Panc1 (cell line): Measurements from ENCODE around the gene AP3S2.

Source experiments
- POLR2AphosphoS5 ChIP-seq: IDR thresholded peaks from 2 replicates; pipeline ENCODE4 v1.6.1; 2012; ENCODE audit warnings: mild to moderate bottlenecking, low read depth, low read length, moderate library complexity
- SIN3A ChIP-seq: IDR thresholded peaks from 2 replicates; pipeline ENCODE4 v1.6.1; 2012; ENCODE audit warnings: low read depth, mild to moderate bottlenecking, low read length, moderate library complexity, borderline replicate concordance; ENCODE audit not compliant: insufficient read depth
- TF ChIP-seq, protein P1 (sequence below): fragments of 450-650 bp; IDR thresholded peaks from 2 replicates; pipeline ENCODE4 v1.5.1; 2017; ENCODE audit warnings: mild to moderate bottlenecking

DNA sequence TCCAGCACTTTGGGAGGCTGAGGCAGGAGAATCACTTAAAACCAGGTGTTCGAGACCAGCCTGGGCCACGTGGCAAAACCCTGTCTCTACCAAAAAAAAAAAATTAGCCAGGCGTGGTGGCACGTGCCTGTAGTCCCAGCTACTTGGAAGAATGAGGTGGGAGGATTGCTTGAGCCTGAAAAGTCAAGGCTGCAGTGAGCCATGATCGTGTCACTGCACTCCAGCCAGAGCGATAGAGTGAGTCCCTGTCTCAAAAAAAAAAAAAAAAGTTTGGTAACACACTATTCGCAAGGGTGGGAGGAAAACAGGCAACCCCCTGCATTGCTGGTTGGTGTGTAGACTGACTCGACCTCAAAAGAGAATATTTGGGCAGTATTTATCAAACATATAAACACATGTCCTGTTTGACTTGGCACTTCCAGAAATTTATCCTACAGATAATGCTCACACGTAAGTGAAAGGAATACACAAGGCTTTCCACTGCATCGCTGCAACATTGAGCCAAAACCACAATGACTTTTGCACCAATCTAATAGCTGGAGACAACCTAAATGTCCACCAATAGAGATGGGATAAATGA lies 76.0 kb downstream of the AP3S2 start:
- TF ChIP-seq, protein P1, sequence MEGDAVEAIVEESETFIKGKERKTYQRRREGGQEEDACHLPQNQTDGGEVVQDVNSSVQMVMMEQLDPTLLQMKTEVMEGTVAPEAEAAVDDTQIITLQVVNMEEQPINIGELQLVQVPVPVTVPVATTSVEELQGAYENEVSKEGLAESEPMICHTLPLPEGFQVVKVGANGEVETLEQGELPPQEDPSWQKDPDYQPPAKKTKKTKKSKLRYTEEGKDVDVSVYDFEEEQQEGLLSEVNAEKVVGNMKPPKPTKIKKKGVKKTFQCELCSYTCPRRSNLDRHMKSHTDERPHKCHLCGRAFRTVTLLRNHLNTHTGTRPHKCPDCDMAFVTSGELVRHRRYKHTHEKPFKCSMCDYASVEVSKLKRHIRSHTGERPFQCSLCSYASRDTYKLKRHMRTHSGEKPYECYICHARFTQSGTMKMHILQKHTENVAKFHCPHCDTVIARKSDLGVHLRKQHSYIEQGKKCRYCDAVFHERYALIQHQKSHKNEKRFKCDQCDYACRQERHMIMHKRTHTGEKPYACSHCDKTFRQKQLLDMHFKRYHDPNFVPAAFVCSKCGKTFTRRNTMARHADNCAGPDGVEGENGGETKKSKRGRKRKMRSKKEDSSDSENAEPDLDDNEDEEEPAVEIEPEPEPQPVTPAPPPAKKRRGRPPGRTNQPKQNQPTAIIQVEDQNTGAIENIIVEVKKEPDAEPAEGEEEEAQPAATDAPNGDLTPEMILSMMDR: no peak
- no peak for TF ChIP-seq POLR2AphosphoS5
- no peak for TF ChIP-seq SIN3A
